Naive thymus-derived CD8-positive, alpha-beta T cell (primary cell): ENCODE data around the gene RTRAF. TPM values are rescaled to one million over a fixed set of nuclear protein-coding genes. Genes with fewer than 3 reads are reported as not detected.

Source experiments
- ATAC-seq, 2 donors: fragments of 150-1000 bp; cut with Tn5 transposase in 1 of 2; sonication (Bioruptor Pico), chemical (Tn5 transposase) in 1 of 2; 1 replicate in 1 of 2; 2 replicates in 1 of 2; pipeline ENCODE4 v1.10.0; 2021; ENCODE audit warnings: mild to moderate bottlenecking in 2 of 2, moderate library complexity in 2 of 2
- POLR2A ChIA-PET: fragments of 350-600 bp; sonication (Branson Sonifier 250); formaldehyde crosslinking; loops from one replicate; lab custom pipeline; 2021; ENCODE audit warnings: antibody characterized with exemption; lab: Charles Lee
- DNase-seq, 10 donors: peaks; one replicate each; pipeline versions ENCODE4 v3.0.0 to v3.0.0-alpha.2; 2020 to 2022
- H3K27ac Mint-ChIP-seq, 10 donors: one replicate each; pipeline ENCODE4 v1.8.0; 2020 to 2022; ENCODE audit warnings: mild to moderate bottlenecking in 10 of 10, mixed read lengths in 10 of 10, moderate library complexity in 4 of 10, inconsistent platforms in 1 of 10
- H3K27me3 Mint-ChIP-seq, 5 donors: one replicate each; pipeline ENCODE4 v1.8.0; 2021 to 2022; ENCODE audit warnings: mixed read lengths in 5 of 5
- H3K36me3 Mint-ChIP-seq, 3 donors: one replicate each; pipeline ENCODE4 v1.8.0; 2020 to 2022; ENCODE audit warnings: mixed read lengths in 3 of 3, mild to moderate bottlenecking in 2 of 3, inconsistent platforms in 1 of 3
- H3K4me1 Mint-ChIP-seq, 4 donors: one replicate each; pipeline ENCODE4 v1.8.0; 2021 to 2022; ENCODE audit warnings: mixed read lengths in 4 of 4
- H3K4me3 Mint-ChIP-seq, 10 donors: one replicate each; pipeline ENCODE4 v1.8.0; 2020 to 2022; ENCODE audit warnings: mild to moderate bottlenecking in 10 of 10, mixed read lengths in 10 of 10, moderate library complexity in 6 of 10, inconsistent platforms in 1 of 10
- H3K9me3 Mint-ChIP-seq, 9 donors: one replicate each; pipeline ENCODE4 v1.8.0; 2020 to 2022; ENCODE audit warnings: mixed read lengths in 9 of 9, mild to moderate bottlenecking in 3 of 9, inconsistent platforms in 1 of 9, moderate library complexity in 1 of 9
- polyA plus RNA-seq, 3 donors: library from polyadenylated mRNA; unstranded; fragments of 300-500 nt; fragmentation: Illumina TruSeq; gene quantifications; one replicate each; pipeline ENCODE4 v1.2.3, GENCODE V29; 2021
- total RNA-seq, 8 experiments: library from RNA in 2 of 8; stranded (reverse) in 2 of 8; gene quantifications; one replicate each; pipeline ENCODE4 v1.2.3 and lab custom pipeline; 2021 to 2026

Gene RTRAF
- total and polyA plus RNA-seq, 5 experiments from 2014 or later: 105 to 231 (median 166) TPM

- Mint-ChIP-seq H3K4me1 (peaks cover 6 to 10% (median 8%) of the 10 kb centered on the region in 4 donors), H3K27me3 (peaks cover 0 to 2% (median 0%) of the 10 kb centered on the region in 5 donors), H3K27ac (no peak overlapping the region), H3K4me3 (no peak overlapping the region), H3K36me3 (no peaks in the 10 kb centered on the region), H3K9me3 (peaks cover 0 to 3% (median 0%) of the 10 kb centered on the region in 9 donors)
- ATAC-seq (no peak), DNase-seq (no peak)
- POLR2A ChIA-PET: no interaction called here
These were observed 36.8 kb downstream of the RTRAF start for GRCh38 chr14:52026017-52026660.

DNA sequence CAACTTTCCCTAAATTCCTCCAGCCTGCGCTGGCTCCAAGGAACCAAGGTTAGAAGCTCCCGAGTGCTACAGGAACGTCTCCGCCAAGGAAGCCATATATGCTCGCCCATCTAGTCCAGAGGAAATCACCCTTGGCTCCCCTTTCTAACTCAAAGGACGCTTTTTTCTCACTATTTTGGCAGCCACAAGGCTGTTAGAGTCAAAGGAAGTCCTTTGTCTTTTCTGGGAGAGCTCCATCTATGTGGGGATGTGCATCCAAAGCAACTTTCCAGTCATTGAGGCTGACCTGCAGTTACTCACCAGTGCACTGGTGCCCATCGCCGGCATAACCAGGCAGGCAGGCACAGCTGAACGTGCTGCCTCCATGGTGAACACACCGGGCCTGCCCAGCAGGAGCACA lies 37.6 kb downstream of the RTRAF start:
- ATAC-seq (no peak), DNase-seq (no peak)
- Mint-ChIP-seq H3K9me3 (peaks cover 0 to 3% (median 0%) of the 10 kb centered on the region in 9 donors), H3K27me3 (peaks cover 0 to 2% (median 0%) of the 10 kb centered on the region in 5 donors), H3K4me1 (peaks cover 0 to 6% (median under 1%) of the 10 kb centered on the region in 4 donors), H3K4me3 (no peak overlapping the region), H3K27ac (peak overlapping the region in 1 of 10 donors; percentile 28), H3K36me3 (no peaks in the 10 kb centered on the region)
- POLR2A ChIA-PET: no interaction called here

DNA sequence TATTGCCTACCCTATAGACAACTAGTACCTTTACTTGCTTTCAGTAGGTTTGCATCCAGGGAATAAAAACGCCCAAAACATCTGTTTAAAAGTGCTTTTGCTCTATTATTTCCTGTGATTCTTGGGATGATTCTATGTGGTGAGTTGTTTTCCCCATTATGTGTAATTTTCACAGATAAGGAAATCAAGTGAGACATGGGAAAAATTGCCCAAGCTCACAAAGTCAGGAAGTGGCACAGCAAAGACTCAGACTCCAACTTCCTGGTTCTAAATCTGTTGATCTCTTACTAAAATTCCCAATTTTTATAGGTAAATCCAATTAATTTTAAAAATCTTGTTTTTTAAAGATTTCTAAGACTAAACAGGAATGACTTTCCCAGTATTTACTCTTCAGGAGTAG lies 40.5 kb downstream of the RTRAF start:
- Mint-ChIP-seq H3K27ac (no peak overlapping the region), H3K4me3 (no peak overlapping the region), H3K9me3 (peaks cover 0 to 2% (median 0%) of the 10 kb centered on the region in 9 donors), H3K4me1 (no peaks in the 10 kb centered on the region), H3K27me3 (peaks cover 0 to 4% (median 1%) of the 10 kb centered on the region in 5 donors), H3K36me3 (no peaks in the 10 kb centered on the region)
- DNase-seq (no peak), ATAC-seq (no peak)
- POLR2A ChIA-PET: no interaction called here

DNA sequence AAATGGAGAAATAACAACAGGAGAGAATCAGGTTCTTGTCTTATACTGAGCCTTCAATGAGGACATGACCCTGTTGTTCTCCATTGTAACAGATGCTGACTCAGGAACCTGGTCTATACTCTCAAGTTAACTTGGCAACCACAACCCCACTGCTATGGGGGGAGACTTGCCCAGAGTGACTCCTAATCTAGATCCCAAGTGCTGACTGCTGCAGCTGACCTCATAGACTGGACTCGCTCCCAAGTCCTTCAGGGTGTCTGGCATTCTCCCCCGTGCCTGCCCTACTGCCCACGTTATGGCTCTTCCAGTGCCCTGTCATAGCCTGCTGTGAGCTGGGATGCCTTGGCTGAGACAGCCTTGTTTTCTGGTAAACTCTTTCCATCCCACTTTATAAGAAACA lies 42.4 kb downstream of the RTRAF start:
- Mint-ChIP-seq H3K4me1 (no peaks in the 10 kb centered on the region), H3K9me3 (peaks cover 0 to 4% (median 0%) of the 10 kb centered on the region in 9 donors), H3K27me3 (peaks cover 0 to 6% (median 1%) of the 10 kb centered on the region in 5 donors), H3K36me3 (peaks cover 0 to 5% (median 0%) of the 10 kb centered on the region in 3 donors), H3K27ac (no peak overlapping the region), H3K4me3 (no peak overlapping the region)
- ATAC-seq (no peak), DNase-seq (no peak)
- POLR2A ChIA-PET: no interaction called here

DNA sequence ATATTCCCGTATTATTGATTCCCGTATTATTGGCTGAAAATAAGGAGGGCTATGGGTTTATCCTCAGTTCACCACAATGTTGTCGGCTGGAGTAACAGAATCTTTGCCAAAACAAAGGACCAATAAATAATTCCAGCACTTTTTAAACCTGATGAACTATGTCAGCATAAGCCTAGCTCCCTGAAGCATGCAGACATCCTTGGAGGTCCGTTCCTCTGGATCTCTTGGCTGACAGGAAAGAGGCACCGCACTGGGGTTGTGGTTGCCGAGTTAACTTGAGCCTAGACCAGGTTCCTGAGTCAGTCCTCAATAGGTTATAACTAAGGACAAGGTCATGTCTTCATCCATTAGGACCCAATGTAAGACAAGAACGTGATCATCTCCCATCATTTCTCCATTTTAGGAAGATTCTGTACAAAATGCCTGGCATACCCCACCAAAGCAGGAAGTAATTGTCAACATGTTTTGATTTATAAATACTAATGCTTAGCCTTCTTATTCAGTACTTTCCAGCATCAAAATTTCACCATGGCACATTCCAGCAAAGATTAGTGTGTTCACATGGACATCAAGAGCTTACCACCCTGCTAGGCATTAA lies 43.0 kb downstream of the RTRAF start:
- DNase-seq: no peak
- H3K9me3 Mint-ChIP-seq: peaks cover 0 to 5% (median 0%) of the 10 kb centered on the region in 9 donors
- no peaks in the 10 kb centered on the region for H3K4me1 Mint-ChIP-seq
- no peak for ATAC-seq
- POLR2A ChIA-PET: no interaction called here
- peaks cover 0 to 6% (median 1%) of the 10 kb centered on the region in 5 donors for H3K27me3 Mint-ChIP-seq
- H3K27ac Mint-ChIP-seq: no peak overlapping the region
- H3K4me3 Mint-ChIP-seq: no peak overlapping the region
- H3K36me3 Mint-ChIP-seq: peaks cover 0 to 5% (median 0%) of the 10 kb centered on the region in 3 donors

DNA sequence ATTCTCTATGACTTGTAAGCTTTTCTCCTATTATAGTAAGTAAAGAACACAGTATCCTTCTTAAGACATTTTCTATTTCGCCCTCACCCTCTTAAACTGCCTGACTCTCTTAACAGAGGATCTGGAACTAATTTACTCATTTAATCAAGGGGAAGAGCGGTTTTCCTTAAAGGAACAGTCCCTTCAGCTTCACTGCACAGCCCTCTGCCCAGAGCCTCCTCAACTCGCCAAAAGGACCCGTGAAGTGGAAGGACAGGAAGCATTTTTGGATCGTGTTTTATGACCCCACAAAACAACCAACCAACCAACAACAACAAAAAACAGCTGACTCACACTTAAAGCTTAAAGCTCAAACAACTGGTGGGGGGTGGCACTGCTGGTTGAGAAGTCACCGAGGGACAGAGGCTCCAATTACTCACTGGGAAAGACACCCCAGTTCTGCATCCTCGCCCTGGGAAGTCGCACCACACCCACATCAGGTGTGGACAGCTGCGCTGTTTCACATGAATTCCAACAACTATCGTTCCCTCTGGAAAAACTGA lies 43.8 kb downstream of the RTRAF start:
- peaks cover 0 to 5% (median 0%) of the 10 kb centered on the region in 3 donors for H3K36me3 Mint-ChIP-seq
- peaks cover 0 to 6% (median under 1%) of the 10 kb centered on the region in 5 donors for H3K27me3 Mint-ChIP-seq
- no peak overlapping the region for H3K4me3 Mint-ChIP-seq
- no peaks in the 10 kb centered on the region for H3K4me1 Mint-ChIP-seq
- H3K9me3 Mint-ChIP-seq: peaks cover 0 to 5% (median 0%) of the 10 kb centered on the region in 9 donors
- H3K27ac Mint-ChIP-seq: no peak overlapping the region
- ATAC-seq: no peak
- no peak for DNase-seq
- POLR2A ChIA-PET: no interaction called here

DNA sequence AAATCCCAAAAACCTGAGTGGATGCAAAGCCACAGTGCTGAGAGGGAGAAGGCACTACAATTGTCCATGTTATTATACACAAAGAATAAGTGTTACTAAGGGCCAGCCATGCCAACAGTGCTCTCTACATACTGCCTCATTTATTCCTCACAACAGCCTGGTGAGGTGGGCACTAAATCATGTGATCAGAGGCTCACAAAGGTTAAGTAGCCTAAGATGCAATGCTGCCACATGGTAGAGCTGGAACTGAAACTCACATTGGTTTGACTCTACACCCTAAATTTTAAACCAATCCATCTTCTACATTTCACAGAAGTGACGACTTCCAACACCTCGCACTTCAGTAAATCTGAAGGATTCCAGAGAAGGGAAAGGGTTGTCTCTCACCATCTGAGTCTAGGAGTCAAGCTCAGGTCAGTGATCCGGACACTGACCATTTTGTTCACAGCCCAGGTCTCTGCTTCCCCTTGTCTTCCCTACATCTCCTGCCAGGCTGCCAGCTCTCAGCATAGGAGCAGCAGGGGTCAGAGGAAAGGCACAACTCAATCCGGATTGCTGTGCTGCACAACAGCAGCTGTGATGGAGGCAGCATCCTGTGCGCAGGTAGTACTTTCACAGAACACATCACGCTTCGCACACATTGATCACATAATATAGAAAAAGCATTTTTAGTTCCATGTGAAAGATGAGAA lies 49.9 kb downstream of the RTRAF start:
- POLR2A ChIA-PET: no interaction called here
- Mint-ChIP-seq H3K4me3 (no peak overlapping the region), H3K27ac (no peak overlapping the region), H3K9me3 (peaks cover 0 to 5% (median 0%) of the 10 kb centered on the region in 9 donors), H3K36me3 (peaks cover 0 to 5% (median 0%) of the 10 kb centered on the region in 3 donors), H3K27me3 (peaks cover 0 to 8% (median 7%) of the 10 kb centered on the region in 5 donors), H3K4me1 (peaks cover 0 to 3% (median 0%) of the 10 kb centered on the region in 4 donors)
- ATAC-seq: no peak
- DNase-seq: no peak

DNA sequence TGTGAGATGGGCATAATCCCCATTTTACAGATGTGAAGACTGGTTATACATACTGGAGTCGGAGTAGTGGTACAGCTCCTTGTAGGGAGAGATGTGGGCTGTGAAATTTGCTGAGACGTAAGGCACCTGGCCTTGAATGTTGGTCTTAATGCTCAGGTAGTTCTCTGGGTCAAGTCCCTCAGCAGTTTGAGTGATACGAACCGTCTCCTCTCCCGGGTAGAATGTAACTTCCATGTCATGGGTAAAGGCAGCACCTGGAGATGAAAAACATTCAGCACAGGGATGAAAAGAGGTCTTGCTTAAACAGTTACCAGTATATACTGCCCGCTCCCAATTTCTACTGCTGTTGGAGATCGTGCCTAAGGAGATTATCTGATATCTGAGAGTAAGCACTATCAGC lies 51.3 kb downstream of the RTRAF start:
- Mint-ChIP-seq H3K27ac (no peak overlapping the region), H3K36me3 (peaks cover 0 to 5% (median 0%) of the 10 kb centered on the region in 3 donors), H3K27me3 (peaks cover 0 to 8% (median 5%) of the 10 kb centered on the region in 5 donors), H3K4me1 (peaks cover 0 to 3% (median 0%) of the 10 kb centered on the region in 4 donors), H3K9me3 (peaks cover 0 to 5% (median 0%) of the 10 kb centered on the region in 9 donors), H3K4me3 (no peak overlapping the region)
- ATAC-seq (no peak), DNase-seq (no peak)
- POLR2A ChIA-PET: no interaction called here

DNA sequence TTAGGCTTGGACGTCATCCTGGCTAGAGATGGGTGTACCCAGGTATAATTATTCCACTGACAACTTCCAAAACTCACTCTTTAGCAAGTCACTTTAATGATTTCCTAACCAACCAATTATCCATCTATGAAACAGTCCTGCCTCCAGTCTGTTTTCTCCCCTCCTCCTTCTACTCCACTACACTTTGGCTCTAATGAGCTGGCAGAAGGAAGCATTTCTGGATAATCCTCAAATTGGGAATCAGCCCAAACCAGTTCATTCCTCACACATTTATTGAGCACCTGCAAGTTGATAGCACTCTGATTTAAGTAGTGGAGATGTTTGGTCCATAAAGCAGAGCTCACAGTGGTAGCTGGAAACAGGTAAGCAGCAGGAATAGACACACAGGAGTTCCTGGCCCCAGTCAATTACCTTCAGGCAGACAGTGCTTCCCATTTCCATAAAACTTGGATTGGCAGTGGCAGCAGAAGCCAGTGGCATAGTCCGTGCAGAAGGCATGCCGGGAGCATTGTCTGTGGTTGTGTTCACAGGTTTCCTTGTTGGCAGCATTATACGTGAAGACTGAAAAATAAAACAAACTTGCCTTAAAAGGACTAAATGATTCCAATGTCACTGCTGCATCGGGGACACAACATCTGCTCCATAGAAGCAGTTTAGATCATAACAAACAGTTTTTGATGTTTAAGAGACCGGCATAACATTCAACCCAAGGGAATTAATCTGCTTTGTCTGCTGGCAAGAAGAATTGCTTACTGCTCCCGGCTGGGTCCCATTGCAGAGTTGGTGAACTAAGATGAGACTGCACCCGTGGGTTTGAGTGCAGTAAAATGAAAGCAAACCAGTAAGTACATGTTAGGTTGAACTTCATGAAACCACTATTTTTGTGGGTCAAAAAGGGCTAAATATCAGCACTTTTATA lies 53.3 kb downstream of the RTRAF start:
- Mint-ChIP-seq H3K9me3 (no peaks in the 10 kb centered on the region), H3K27me3 (peaks cover 0 to 8% (median 5%) of the 10 kb centered on the region in 5 donors), H3K36me3 (no peaks in the 10 kb centered on the region), H3K4me1 (peaks cover 0 to 4% (median 0%) of the 10 kb centered on the region in 4 donors), H3K27ac (no peak overlapping the region), H3K4me3 (no peak overlapping the region)
- DNase-seq (no peak), ATAC-seq (no peak)
- POLR2A ChIA-PET: no interaction called here

- Mint-ChIP-seq H3K36me3 (no peaks in the 10 kb centered on the region), H3K9me3 (no peaks in the 10 kb centered on the region), H3K27me3 (peaks cover 0 to 5% (median 3%) of the 10 kb centered on the region in 5 donors), H3K27ac (no peak overlapping the region), H3K4me3 (no peak overlapping the region), H3K4me1 (peaks cover 0 to 4% (median 0%) of the 10 kb centered on the region in 4 donors)
- no peak for ATAC-seq
- DNase-seq: peak in 2 of 10 donors; percentile 10 to 19
- POLR2A ChIA-PET: no interaction called here
These were observed 54.3 kb downstream of the RTRAF start for GRCh38 chr14:52043690-52044089.

DNA sequence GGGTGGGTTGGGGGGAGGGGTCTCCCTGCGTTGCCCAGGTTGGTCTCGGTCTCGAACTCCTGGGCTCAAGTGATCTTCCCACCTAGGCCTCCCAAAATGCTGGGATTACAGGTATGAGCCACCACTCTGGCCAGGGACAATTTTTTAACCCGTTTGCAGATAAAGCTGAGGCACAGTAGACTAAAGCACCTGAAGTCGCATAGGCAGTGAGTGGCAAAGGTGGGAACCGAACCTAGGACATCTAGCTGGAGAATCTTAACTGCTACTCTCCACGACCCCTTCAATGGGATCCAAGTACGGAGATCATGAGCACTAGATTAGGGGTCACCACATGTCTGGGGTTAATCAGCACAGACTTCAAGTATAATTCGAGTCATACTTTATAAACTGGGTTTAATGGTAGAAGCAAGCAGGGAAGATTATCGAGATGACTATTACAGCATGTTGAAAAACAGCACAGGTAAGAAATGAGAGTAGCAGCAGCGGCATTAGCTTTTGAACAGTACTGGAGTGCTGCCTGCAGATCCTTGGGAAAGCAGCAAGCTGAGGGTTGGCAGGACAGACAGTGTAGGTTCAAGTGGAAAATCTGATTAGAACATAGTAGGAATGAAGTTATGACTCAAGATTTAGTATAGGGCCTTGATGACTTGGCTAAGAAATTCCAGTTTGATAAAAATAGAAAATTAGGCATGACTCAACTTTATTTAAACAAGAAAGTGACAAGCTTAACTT lies 55.6 kb downstream of the RTRAF start:
- no peaks in the 10 kb centered on the region for H3K9me3 Mint-ChIP-seq
- ATAC-seq: no peak
- H3K27me3 Mint-ChIP-seq: peaks cover 0 to 5% (median 3%) of the 10 kb centered on the region in 5 donors
- no peak overlapping the region for H3K27ac Mint-ChIP-seq
- H3K4me1 Mint-ChIP-seq: peaks cover 0 to 4% (median 0%) of the 10 kb centered on the region in 4 donors
- POLR2A ChIA-PET: interaction anchor here (0.7 kb wide), 1 partner anchor 61 kb away, joined by 3 read pairs; no protein-coding TSS in a partner anchor
- no peak for DNase-seq
- no peak overlapping the region for H3K4me3 Mint-ChIP-seq
- H3K36me3 Mint-ChIP-seq: no peaks in the 10 kb centered on the region
